Stimulated activated CD8-positive, alpha-beta memory T cell treated with anti-CD3 and anti-CD28 coated beads, Interleukin-12 subunit alpha, Interleukin-12 subunit beta, amount 100 ng/mL, for 24 hours (primary cell): ENCODE measurements around the gene DIRAS3.
"Not testable (repeated sequence)": the region's sequence is repeated elsewhere in the genome, so short reads cannot be mapped to it uniquely, and the experiment has no call there.

Source experiments
- DNase-seq: peaks from one replicate; pipeline ENCODE4 v3.0.0-alpha.2; 2020; ENCODE audit errors: extremely low read depth

DIRAS3 gene

GRCh38 chr1:68049941-68050878 lies at the start of gene DIRAS3:
Gene DIRAS3 (minus strand): TSS chr1:68050627. CDS start chr1:68047297, 3,330 bp downstream.
- no peak for DNase-seq

- no peak for DNase-seq
Observed at GRCh38 chr1:68093737-68094136, 43.3 kb upstream of the DIRAS3 start.

- no peak for DNase-seq
Observed at GRCh38 chr1:68087184-68087583, 36.8 kb upstream of the DIRAS3 start.

- DNase-seq, result no peak
Observed at GRCh38 chr1:68085752-68086151, 35.3 kb upstream of the DIRAS3 start.

- DNase-seq, result no peak
Observed at GRCh38 chr1:68083686-68084085, 33.3 kb upstream of the DIRAS3 start.

- no peak for DNase-seq
Observed at GRCh38 chr1:68081775-68082283, 31.4 kb upstream of the DIRAS3 start.

GRCh38 chr1:68078647-68079046 lies 28.2 kb upstream of the DIRAS3 start:
- DNase-seq, result no peak

GRCh38 chr1:68074472-68074871 lies 24.0 kb upstream of the DIRAS3 start:
- no peak for DNase-seq

- no peak for DNase-seq
Observed at GRCh38 chr1:68065766-68066165, 15.3 kb upstream of the DIRAS3 start.

- not testable (repeated sequence) for DNase-seq
Observed at GRCh38 chr1:68058053-68058452, 7.6 kb upstream of the DIRAS3 start.

- DNase-seq, result no peak
Observed at GRCh38 chr1:68057564-68057963, 7.1 kb upstream of the DIRAS3 start.

- no peak for DNase-seq
Observed at GRCh38 chr1:68057050-68057449, 6.6 kb upstream of the DIRAS3 start.

GRCh38 chr1:68051475-68051874 lies 1.0 kb upstream of the DIRAS3 start:
- DNase-seq, result no peak

- DNase-seq, result no peak
Observed at GRCh38 chr1:68047659-68048026, 2.8 kb downstream of the DIRAS3 start.

- no peak for DNase-seq
Observed at GRCh38 chr1:68046885-68047658, 3.4 kb downstream of the DIRAS3 start.

- no peak for DNase-seq
Observed at GRCh38 chr1:68046423-68046822, 4.0 kb downstream of the DIRAS3 start.

GRCh38 chr1:68045511-68046180 lies 4.8 kb downstream of the DIRAS3 start:
- no peak for DNase-seq

- DNase-seq, result no peak
Observed at GRCh38 chr1:68043443-68044090, 6.9 kb downstream of the DIRAS3 start.

GRCh38 chr1:68036946-68037345 lies 13.5 kb downstream of the DIRAS3 start:
- DNase-seq, result no peak

GRCh38 chr1:68029444-68029843 lies 21.0 kb downstream of the DIRAS3 start:
- no peak for DNase-seq

- DNase-seq, result no peak
Observed at GRCh38 chr1:68028566-68028965, 21.9 kb downstream of the DIRAS3 start.
